A549 (cell line): ENCODE measurements around the gene ASMTL.

ENCODE experiments used
- CBX8 ChIP-seq: fragments of 200-600 bp; sonication (generic); IDR thresholded peaks from 2 replicates; pipeline ENCODE4 v1.6.1; 2016
- CTCF ChIP-seq: fragments of >200 bp; sonication (Bioruptor Twin); formaldehyde crosslinking; IDR thresholded peaks from 3 replicates; pipeline ENCODE4 v1.5.1; 2016
- EP300 ChIP-seq, 2 experiments: fragments of >200 bp; sonication (Bioruptor Twin); formaldehyde crosslinking; IDR thresholded peaks; 2 replicates in 1 of 2; 3 replicates in 1 of 2; pipeline ENCODE4 v1.6.1; 2016 to 2017
- JUN ChIP-seq, 2 experiments: fragments of >200 bp; sonication (Bioruptor Twin); formaldehyde crosslinking; IDR thresholded peaks; 2 replicates in 1 of 2; 3 replicates in 1 of 2; pipeline ENCODE4 v1.6.1; 2016 to 2017
- MAZ ChIP-seq: fragments of 150-350 bp; IDR thresholded peaks from 2 replicates; pipeline ENCODE4 v1.6.1; 2014; ENCODE audit warnings: antibody characterized with exemption, low read depth, low read length, borderline replicate concordance
- POLR2A ChIP-seq: IDR thresholded peaks from 2 replicates; pipeline ENCODE4 v1.6.1; 2012; ENCODE audit warnings: mild to moderate bottlenecking, low read length
- POLR2AphosphoS2 ChIP-seq: conservative IDR thresholded peaks from 2 replicates; pipeline ENCODE4 v1.6.1; 2012; ENCODE audit warnings: low read length, improper control_type of control experiment, inconsistent platforms
- RCOR1 ChIP-seq: fragments of 150-350 bp; IDR thresholded peaks from 2 replicates; pipeline ENCODE4 v1.6.1; 2014; ENCODE audit warnings: antibody characterized with exemption, low read length, low read depth
- SREBF2 ChIP-seq: fragments of 450-650 bp; IDR thresholded peaks from 2 replicates; pipeline ENCODE4 v1.6.1; 2014; ENCODE audit warnings: mild to moderate bottlenecking, moderate library complexity

GRCh38 chrX:1451661-1452515 is 821 bp downstream of the ASMTL start:
- no peak for TF ChIP-seq CTCF
- TF ChIP-seq JUN (IDR thresholded peaks at IDR 0.05) = no peak
- TF ChIP-seq POLR2AphosphoS2 = no peak
- TF ChIP-seq SREBF2 = no peak
- no peak for TF ChIP-seq POLR2A
- no peak for TF ChIP-seq MAZ
- no peak for TF ChIP-seq EP300 (IDR thresholded peaks at IDR 0.05)
- TF ChIP-seq CBX8 = no peak
- TF ChIP-seq RCOR1 = no peak
